Activated CD4-positive, alpha-beta T cell treated with anti-CD3 and anti-CD28 coated beads, Interleukin-2, amount 50 U/mL, for 16 hours (primary cell): ENCODE measurements around the gene CYP2W1.
A peak's percentile ranks its signal among the peaks of the same experiment; 100 is the strongest.

Experiments used
- DNase-seq: peaks from one replicate; pipeline ENCODE4 v3.0.0-alpha.2; 2020

The CYP2W1 gene

DNA sequence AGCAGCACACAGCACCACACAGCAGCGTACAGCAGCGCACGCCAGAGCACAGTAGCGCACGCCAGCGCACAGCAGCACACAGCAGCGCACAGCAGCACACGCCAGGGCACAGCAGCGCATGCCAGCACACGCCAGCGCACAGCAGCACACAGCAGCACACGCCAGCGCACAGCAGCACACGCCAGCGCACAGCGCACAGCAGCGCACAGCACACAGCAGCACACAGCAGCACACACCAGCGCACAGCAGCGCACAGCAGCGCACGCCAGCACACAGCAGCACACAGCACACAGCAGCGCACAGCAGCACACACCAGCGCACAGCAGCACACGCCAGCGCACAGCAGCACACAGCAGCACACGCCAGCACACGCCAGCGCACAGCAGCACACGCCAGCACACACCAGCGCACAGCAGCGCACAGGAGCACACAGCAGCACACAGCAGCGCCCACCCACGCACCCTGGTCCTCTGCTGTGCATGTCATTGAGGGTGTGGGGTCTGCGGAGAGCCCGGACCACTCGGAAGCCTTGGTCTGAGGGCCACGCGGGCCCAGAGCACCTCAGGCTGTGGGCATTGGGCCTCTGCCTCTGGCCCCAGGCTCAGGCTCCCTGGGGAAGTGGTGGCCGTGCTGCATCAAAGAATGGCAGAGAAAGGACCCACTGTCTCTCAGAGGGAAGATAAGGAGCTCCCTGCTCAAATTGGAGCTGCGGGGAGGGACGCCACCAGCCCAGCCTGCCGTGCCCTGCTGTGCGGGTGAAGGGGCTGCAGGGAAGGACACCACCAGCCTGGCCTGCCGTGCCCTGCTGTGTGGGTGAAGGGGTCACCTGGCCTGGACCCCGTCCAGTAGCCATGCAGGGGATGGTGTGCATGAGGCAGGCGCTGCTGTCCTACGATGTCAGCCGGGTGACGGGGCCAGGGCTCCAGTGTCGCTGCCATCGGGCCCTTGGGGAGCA lies 33.9 kb downstream of the CYP2W1 start:
- DNase-seq: no peak

DNA sequence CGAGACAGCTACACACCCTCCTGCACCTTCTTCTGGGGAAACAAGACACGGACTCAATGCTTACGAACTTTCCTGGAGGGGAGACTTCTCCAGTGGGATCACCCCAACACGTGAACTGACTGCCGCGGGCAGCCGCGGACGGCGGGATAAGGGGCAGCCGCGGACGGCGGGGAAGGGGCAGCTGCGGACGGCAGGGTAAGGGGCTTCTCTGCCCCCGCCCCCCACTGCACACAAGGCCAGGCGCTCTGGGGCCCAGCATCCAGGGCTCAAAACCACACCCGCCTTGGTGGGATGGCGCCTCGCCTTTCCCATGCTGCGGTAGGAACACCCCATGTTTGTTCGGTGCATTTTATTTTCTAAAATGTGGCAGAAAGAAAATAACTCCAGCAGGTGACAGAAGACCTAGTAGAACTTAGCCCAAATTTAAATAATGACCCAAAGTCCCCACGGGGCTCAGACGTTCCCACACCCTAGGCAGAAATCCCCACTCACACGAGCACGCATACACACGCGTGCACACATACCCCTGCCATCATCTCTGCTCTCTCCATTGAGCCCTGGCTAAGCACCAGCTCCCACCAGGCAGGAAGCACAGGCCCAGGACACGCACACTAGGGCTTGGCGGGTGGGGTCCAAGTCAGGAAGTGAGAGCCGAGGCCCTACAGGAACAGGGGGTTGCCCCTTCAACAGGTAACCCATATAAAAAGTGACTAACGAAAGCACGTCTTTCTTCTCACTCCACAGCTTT lies 34.8 kb downstream of the CYP2W1 start:
- DNase-seq: no peak

DNA sequence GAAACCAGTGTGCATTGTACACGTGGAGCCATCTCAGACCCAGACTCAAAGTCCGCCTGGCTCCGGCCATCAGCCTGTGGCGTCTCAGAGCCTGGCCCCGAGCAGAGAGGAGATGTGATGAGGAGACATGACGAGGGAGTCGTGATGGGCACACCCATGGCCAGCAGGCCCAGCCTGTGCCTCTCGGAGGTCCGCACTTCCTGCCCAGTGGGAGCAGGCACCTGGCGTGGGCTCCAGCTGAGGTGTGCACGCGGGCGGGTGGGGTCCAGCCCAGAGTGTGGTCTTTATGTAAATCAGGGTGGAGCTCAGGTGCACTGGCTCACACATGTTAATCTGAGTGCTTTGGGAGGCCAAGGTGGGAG lies 35.3 kb downstream of the CYP2W1 start:
- DNase-seq: no peak

DNA sequence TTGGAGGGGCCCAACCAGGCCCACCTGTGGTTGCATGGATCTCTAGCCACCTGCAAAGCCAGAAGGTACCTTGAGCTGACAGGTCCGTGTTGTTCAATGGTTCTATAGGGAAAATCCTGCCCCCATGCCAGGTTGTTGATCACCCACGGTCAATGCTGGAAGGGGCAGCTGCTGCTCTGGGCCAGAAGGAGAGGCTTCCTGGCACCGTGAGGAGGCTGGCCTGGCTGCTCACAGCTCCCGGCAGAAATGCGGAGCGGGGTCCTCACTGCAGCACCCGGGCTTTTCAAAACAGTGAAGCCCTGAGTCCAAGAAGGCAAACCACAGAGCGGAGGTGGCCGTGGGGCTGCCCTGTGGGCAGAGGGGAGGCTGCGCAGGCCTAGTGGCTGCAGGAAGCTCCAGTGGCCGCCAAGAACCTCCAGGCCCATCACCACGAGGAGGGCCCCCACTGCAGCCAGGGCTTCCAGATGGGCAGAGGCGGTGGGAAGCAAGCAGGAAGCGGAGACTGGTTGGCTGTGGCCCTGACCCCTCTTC lies 36.3 kb downstream of the CYP2W1 start:
- DNase-seq: no peak

DNA sequence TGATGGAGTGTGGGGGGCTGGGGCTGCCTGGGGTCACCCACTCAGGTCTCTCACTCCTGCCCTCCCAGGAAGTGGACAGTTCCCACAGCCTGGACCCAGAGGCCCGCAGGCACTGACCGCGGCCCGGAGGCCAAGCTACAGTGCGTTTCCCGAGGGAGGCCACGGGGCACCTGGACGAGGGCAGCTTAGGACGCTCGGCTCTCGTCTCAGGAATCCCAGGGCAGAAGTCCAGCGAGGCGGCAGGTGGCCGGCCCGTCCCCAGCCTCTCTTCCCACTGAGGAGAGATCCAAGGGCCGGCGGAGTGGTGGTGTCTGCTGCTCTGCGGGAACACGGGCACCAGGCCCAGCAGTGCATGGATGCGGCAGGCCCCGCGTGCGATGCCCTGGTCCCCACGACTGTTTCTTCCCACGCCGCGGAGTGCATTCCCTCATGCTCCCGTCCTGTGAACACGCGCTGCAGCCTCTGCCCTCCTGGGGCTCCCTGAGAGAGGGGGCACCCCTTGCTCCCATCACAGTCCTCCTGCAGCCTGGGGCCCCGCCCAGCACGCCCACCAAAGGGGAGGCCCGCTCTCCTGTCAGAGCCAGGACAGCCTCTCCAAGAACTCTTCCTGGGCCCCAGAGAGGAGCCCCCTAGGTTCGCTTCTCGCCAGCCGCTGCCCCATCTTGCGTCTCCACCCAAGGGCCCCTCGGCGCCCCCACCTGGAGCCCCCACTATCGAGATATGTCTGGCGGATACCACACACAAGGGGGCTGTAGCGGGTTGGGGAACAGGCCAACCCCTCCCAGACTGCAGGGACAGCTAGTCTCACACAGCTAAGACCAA lies 37.0 kb downstream of the CYP2W1 start:
- no peak for DNase-seq

DNA sequence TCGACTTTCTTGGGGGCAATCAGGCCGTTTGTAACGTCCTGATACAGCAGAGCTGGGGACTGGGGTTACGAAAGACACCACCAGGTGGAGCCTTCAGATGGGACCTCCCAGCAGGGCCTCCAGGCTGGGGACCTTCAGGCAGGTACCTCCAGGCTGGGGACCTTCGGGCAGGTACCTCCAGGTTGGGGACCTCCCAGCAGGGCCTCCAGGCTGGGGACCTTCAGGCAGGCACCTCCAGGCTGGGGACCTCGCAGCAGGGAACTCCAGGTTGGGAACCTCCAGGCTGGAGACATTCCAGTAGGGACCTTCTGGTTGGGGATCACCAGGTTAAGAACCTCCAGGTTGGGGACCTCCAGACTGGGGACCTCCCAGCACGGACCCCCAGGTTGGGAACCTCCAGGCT lies 37.9 kb downstream of the CYP2W1 start:
- DNase-seq: no peak

DNA sequence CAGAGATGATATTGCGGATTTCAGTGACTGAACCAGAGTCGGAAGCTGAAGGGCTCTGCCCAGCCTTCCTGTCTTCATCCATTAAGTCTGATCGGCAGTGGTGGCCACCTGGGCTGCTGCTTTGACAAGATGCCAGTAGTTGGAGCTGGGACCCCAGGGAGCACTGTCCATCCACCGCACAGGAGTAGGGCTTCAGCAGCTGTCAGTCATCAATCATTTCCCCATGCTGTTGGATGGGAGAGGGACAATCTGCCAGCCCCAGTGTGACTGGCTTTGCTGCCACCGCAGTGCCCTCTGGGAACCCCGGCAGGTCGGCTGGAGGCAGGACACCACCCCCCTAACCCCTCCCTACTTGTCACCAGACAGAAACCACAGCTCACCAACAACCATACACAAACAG lies 38.4 kb downstream of the CYP2W1 start:
- DNase-seq: no peak

DNA sequence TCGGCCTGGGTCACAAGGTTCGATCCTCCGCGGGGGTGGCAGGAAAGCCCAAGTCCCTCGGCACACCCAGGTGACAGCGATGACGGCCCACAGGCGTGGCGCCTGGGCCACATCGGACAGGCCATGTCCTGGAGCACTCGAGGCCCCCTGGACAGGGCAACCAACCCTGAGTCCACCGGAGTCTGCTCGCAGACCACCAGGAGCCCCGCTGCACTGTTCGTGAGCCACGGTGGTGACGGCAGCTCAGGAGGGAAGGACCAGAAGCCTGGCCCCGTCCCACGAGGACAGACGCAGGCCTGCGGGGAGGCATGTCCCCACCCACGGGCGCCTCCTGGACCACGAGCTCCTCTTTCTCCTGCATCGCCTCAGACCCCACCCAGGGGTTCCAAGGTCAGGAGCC lies 39.0 kb downstream of the CYP2W1 start:
- no peak for DNase-seq

DNA sequence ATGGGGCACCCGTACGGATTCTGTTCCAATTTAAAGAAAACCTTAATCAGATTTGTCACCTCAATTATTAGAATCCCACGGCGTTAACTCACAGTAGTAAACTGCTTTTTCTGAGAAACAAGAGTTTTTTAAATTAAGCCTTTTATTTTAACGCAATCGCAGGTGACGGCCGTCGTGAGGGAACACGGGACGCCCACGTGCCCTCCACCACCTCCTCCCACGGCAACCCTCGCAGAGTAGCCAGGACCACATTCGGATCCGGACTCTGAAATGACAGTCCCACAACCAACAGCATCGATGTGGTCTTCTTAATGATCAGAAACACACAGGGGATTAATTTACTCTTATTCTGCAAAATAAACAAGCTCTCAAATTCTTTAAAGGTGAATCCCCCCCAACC lies 39.4 kb downstream of the CYP2W1 start:
- no peak for DNase-seq

DNA sequence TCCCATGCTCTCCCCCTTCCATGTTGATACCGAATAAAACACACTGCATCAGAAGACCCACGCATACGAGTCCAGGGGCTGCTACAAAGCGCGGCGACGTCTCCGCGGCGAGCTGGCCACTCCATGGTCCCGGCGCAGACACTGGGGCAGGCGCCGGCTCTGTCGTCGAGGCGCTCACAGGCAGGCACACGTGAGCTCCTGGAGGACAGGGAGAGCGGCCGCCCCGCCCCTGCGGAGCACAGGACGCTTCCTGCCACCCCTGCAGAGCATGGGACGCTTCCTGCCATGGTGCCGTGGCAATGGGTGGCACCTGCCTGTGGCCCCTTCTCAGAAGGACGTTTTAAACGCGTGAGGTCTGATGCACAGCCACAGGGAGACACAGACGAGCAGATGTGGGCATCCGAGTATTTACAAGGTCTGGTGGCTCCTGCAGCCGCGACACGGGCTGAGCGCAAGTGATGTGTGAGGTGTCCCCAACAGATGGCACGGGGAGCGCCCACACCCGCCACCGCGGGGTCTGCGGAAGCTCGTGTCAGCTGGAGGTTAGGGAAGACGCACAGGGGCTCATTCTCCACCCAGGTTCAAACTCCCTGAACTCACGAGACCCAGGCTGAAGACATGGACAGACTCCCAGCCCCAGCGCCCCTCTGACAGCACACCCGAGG lies 40.0 kb downstream of the CYP2W1 start:
- no peak for DNase-seq

DNA sequence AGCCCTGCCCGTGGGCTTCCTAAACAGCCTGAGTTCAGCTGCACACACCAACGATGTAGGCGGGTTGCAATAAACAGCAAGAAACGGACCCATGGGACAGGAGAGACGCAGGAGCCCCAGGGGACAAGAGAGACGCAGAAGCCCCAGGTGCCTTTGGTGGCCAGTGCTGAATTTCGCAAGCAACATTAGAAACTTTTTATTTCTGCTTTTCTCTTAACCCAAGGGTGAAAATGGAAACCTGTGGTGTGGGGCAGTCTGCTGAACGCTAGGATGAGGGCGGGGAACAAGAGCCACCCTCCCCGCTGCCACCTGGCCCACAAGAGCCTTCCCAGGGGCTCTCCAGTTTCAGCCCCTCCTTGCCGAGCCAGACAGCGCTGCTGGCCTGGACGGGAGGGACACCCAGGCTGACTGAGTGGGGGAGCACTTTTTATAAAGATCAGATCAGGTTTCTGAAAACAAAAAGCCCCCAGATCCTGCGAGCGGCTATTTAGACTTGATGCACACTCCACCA lies 41.4 kb downstream of the CYP2W1 start:
- DNase-seq: no peak

DNA sequence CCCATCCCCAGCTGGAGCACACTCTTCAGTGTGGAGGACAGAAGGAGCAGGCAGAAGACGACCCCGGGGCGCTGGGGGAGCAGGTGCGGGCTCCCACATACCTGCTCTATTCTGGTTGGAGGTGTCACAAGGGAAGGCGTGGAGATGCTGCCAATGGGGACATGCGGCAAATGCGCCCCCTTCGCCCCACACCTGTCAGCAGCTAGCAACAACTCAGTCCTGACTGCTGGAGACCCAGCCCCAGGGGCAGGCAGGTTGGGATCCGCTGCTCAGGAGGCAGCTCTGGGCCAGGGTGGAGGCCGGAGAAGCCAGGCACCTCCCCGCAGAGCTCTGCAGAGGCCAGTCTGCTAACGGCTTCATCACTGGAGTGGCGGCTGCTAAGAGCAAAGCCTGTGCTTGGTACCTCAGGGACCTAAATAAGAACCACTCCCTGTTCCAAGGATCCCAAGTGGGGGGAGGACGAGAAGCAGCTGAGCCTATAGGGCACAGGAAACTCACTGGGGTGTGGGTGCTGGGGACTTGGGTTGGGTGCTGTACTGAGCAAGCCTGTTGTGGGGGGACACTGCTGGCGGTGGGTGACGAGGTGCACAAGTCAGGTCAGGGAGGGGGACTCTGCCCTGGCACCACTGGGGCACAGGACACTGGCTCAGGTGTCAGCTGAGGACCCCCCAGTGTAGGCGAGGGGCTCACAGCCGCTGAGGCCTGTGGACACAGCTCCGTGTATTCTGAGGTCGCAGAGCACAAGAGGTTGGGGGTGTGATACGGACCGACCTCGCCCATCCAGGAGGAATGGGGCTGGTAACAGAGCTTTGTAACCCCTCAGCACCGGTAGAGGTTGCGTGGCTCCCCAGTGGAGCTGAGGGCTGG lies 42.1 kb downstream of the CYP2W1 start:
- DNase-seq: no peak

DNA sequence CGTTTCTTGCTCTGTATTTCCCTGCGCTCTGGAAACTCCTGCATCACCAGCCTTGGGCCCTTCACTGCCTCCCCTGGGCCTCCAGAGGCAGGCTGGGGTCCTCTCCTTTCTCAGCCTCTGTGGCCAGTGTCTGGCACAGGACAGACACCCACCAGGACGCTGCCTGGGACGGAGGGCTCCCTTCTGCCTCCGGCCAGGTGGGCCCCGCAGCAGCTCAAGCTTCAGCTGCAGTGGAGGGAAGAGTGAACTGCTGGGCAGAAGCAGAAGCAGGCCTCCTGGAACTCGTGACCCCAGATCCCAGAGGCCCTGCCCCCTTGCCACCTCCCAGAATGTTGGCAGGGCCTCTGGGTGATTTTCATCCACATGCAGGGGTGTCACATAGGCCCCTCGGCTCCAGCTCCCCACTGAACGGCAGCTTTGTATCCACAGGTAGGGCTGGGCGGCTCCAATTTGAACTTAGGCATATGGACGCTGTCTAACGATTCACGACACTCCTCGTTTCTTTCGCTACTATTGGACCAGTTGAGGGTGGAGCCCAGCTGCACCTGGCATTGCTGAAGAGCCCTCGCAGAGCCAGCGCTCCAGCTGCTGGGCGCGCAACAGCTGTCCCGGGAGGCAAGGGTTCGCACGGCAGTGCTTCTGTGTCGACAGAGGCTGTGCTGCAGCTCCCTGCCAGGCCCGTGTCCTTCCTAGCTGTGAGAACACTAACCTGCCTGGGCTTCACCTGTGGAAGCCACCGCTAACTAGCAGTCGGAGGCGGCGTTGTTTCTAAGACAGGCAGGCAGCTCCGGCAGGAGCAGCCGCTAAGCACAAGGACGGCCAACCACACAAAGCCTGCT lies 43.0 kb downstream of the CYP2W1 start:
- DNase-seq: no peak

DNA sequence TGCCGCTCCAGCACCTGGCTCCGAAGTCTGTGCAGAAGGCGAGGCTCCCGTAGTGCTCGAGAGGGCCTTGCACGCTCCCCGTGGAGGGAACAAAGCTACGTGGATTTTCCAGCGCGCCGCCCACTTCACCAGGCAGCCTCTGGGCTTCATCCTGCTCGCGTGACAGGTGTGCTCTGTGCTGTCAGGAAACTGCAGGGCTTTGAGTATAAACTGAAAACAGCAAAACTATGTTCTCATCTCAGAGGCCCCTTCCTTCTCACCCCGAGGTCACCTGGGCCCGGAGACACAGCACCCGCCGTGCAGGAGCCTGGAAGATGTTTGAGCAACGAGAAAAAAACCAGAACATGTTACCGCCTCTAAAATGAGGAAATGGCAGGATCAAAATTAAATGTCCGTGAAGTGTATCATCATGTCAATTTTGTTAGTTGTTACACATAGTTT lies 43.8 kb downstream of the CYP2W1 start:
- no peak for DNase-seq

DNA sequence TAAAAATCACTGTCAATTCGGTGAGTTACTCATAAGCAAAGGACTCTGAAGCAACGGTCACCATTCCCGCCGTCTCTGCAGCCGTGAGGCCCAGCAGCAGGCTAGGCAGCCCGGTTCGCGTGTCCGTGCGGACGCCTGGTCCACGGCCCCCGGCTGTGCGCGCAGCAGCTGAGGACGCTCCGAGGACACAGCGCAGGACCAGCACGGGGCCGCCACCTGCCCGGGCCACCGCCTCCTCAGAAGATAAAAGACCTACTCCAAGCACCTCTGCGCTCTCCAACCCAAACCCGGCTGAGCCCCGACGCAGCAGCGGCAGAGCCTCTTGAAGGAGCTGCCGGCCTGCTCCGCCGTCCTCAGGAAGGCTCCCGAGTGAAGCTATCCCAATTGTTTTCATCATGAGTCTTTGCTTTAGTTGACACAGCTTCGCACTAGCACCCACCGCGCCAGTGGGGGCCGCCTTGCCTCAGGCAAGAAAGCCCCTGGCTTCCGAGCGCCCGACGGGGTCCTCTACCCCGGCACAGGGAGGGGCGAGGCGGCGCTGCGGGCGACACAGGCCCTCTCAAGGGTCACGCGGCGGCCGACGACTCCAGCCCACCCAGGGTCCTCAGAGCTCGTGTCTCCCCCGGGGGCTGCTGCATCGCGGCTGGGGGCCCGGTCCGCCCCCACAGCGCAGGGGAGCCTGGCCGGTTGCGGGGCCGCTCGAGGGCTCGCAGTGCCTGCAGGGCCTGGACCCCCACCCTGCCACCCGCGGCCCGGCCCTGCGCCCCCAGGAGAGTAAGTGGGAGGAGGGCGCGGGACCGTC lies 44.5 kb downstream of the CYP2W1 start:
- no peak for DNase-seq

DNA sequence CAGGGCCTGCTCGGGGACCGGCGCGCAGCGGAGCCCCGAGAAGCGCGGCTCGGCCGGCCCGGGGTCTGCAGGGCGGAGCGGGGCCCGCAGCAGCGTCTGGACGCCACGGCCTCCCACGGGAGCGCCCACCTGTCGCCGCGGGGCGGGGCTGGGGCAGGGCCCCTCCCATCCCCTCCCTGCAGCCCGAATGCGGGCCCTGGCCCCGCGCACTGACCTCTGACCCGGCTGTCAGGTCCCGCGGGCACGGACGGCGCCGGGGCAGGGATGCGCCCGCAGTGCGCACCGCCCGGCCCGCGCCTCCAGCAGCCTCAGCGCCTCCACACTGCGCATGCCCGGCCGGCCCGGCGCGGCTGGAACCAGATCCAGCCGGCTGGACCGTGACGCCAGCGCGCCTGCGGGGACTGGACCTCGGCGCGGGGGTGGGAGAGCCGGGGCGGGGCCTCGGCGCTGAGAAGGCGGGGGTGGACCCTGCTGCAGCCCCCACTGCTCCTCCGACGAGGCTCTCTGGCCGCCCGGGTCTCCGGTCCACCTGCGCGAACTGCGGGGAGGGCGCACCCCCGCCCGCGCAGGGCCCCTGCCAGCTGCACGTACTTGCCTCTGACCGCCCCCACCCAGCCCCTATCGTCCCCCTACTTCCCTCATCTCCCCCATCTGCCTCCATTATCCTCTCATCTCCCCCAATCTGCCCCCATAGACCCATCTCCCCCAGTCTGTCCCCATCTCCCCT lies 45.2 kb downstream of the CYP2W1 start:
- peak; percentile 89 for DNase-seq

DNA sequence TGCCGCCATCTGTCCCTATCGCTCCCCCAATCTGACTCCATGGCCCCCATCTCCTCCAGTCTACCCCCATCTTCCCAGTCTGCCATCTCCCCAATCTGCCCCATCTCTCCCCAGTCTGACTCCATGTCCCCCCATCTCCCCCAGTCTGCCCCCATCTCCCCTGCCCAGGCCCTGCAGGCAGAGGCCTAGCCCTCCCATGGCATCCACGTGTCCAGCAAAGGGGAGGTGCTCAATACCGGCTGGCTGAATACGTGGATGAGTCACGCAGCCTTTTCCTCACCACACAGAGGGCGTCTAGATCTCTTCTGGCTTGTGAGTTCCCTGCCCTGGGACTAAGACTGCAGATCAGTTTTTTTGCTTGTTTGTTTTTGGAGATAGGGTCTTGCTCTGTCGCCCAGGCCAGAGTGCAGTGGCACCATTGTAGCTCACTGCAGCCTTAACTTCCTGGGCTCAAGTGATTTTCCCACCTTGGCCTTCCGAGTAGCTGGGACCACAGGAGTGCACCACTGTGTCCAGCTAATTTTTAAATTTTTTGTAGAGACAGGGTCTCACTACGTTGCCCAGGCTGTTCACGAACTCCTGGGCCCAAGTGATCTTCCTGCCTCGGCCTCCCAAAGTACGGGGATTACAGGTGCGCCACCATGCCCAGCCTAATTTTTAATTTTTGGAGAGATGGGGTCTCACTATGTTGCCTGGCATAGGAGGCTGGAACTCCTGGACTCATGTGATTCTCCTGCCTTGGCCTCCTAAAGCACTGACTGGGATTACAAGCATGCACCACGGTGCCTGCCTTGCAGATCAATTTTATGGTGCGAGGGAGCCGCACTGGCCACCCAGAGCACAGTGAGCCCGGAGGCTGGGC lies 46.0 kb downstream of the CYP2W1 start:
- peak; percentile 83 for DNase-seq
